ENCODE measurements around the gene HAPLN3. TPM values are rescaled to one million over a fixed set of nuclear protein-coding genes. Genes with fewer than 3 reads are reported as not detected.

The HAPLN3 gene, protein sequence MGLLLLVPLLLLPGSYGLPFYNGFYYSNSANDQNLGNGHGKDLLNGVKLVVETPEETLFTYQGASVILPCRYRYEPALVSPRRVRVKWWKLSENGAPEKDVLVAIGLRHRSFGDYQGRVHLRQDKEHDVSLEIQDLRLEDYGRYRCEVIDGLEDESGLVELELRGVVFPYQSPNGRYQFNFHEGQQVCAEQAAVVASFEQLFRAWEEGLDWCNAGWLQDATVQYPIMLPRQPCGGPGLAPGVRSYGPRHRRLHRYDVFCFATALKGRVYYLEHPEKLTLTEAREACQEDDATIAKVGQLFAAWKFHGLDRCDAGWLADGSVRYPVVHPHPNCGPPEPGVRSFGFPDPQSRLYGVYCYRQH
- 5.2 and 20.6 TPM in 2 replicates for total RNA-seq

DNA sequence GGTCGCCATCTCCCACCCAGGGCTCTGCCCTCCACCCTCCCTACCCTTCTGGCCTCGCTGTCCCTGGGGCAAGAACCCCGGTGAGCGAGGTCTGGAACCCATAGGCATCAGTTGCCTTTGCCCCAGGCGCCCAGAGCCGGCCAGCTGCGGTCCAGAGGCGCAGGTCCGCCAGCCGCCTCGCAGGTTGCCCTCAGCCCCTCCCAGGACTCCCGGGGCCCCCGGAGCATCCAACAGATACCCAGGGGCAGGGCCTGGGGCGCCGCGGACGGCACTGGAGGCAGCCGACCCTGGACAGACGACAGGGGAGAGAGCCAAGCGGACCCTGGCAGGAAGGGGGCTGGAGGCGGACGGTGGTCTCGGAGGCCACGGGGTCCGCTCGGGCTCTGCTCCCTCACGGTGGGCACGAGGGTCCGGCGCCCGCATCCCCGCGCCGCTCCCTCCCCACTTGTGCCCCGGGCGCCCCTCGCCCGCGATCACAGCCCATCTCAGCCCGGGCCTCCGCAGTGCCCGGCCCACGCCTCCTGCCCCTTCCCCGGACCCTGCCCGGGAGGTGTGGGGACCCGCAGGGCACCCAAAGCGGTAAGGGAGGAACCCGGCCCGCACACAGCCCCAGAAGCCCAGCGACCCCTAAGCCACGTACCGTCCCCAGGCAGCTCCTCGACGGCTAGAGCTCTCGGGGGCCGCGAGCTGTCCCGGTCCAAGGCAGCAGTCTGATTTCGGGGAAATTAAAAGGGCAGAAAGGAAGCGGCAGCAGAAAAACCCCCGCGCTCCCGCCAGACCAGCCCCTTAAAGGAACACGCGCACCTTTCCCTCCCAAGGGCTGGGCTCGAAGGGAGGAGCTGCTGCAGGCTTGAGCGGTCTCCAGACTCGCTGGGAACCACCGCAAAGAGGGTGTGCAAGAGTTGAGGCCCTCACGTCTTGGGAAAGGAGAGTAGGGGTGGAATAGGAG is at the start of gene HAPLN3:
HAPLN3 (minus strand) TSS at position 726 of the 949 bp plus-strand sequence. CDS start 8,246 bp downstream, outside the sequence.

DNA sequence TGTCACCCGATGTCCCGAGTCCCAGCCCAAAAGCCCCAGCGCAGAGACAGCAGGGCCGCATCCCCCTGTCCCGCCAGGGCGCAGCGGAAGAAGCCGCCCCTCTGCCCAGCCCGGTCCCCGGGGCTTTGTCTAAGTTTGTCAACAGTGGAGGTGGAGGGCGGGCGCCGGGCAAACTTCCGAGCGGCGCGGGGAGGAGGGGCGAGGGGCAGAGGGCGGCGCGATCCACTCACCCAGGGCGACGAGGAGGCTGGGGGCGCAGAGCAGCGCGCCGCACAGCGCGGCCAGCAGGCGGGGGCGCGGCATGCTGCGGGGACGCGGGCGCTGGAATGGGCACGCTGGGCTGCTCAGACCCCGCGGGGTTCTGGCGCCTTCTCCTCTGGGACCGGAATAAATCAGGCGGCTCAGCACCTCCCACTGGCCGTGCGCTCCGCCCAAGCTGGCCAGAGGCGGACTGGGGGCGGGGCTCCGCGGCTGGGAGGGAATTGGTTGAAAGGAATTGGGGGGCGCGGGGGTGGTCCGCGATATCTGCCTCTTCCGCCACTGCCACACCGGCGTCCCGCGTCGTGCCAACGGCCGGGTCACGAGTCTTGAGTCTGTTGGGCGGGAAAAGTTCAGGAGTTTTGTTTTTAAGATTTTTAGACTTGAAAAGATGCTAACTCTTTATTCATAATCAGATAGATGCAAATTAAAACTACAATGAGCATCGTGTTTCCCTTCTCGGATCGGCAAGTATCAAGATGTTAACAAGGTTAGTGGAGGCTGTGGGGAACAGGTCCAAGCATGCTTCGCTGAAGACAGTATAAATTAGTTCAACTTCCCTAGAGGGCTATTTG is 17.9 kb upstream of the HAPLN3 start, which contains the start of gene MFGE8:
MFGE8 (minus strand) TSS at position 363 of the 833 bp plus-strand sequence; CDS start at position 303, 60 bp downstream.

Other genes starting within 250 kb of the HAPLN3 start
- 5.0 and 21.0 TPM in 2 replicates for gene ACAN, start 92.1 kb downstream of the HAPLN3 start, total RNA-seq
- 72.9 and 104 TPM in 2 replicates for gene MFGE8, start 17.8 kb upstream of the HAPLN3 start, total RNA-seq
- 112 and 129 TPM in 2 replicates for gene ABHD2, start 192.9 kb upstream of the HAPLN3 start, total RNA-seq